Measurements from ENCODE around the gene CCL4.
"Not testable (repeated sequence)": the region's sequence is repeated elsewhere in the genome, so short reads cannot be mapped to it uniquely, and the experiment has no call there.

The CCL4 gene

DNA sequence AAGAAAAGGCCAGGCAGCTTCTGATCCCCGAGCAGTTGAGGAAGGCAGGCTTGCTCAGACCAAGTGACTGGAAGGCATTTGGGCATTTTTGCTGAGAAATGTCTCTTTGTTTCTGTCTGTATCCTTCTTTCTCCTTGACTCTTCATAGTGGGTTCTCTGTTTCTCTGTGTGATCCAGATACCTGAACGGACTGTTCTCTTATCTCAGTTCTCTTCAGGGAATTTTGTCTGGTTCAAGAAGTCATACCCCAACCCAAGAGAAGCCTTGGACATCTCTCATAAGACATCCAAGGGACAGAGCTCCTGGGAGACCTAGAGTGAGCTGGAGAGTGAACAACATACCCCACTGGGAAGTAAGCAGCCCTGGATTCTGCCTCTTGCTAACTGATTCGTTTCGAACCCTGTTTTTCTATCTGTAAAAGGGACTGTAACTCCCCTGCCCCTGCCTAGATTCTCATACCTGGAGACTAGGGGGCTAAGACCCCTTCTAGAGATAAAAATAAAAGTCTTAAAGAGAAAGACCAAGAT is 14.2 kb upstream of the CCL4 start:
- no peak overlapping the region for H3K4me3 ChIP-seq (ENCODE audit: low read depth, low read length)
- TF ChIP-seq, protein P1, sequence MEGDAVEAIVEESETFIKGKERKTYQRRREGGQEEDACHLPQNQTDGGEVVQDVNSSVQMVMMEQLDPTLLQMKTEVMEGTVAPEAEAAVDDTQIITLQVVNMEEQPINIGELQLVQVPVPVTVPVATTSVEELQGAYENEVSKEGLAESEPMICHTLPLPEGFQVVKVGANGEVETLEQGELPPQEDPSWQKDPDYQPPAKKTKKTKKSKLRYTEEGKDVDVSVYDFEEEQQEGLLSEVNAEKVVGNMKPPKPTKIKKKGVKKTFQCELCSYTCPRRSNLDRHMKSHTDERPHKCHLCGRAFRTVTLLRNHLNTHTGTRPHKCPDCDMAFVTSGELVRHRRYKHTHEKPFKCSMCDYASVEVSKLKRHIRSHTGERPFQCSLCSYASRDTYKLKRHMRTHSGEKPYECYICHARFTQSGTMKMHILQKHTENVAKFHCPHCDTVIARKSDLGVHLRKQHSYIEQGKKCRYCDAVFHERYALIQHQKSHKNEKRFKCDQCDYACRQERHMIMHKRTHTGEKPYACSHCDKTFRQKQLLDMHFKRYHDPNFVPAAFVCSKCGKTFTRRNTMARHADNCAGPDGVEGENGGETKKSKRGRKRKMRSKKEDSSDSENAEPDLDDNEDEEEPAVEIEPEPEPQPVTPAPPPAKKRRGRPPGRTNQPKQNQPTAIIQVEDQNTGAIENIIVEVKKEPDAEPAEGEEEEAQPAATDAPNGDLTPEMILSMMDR (IDR thresholded peaks at IDR 0.05; ENCODE audit: low read depth, low read length) = no peak
- in situ Hi-C loops (cut with HindIII; ENCODE audit: low sequenced_read_pairs) = no loop called here
- DNase-seq (ENCODE audit: low read depth, low spot score) = no peak

DNA sequence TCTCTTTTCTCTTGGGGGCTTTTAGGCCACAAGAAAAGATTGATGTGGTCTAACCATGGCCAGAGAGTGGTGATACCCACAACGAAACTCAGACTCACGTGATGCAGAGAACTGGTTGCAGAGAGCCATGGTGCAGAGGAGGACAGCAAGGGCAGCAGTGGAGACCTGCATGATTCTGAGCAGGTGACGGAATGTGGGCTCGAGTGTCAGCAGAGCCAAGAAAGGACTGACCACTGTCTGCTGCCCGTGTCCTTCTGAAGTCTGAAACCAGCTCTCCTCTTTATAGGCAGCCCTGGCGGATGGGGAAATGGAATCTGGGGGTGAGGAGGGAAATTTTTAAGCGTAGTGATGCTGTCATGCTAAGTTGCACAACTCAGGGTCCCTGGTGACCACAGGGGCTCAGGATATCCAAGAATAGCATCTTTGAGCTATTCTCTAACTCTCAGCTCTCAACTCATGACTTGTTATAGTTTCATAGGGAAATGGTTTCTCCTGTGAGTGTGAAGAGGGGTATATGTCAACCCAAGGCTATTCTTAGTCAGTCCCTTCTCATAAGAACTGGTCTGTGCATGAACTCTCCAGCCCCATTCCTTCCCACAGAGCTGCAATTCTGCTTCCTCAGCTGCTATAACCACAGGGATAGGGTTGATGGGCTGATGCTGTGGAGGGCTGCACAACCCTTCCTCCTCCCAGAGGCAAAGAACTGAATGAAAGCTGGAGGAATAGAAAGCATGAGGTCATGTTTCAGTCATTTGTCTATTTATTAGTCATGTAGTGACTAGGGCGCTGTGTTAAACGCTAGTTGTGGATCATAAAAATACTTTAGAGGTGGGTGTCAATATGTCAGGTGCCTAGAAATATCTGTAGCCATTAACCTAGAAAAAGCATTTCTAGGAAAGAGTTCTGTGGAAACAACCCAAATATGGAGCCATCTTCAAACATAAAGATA is 13.5 kb upstream of the CCL4 start, which contains the start of gene CCL3:
CCL3 (minus strand) TSS at position 256 of the 949 bp plus-strand sequence; CDS start at position 171, 85 bp downstream.
- H3K4me3 ChIP-seq (ENCODE audit: low read depth, low read length) = no peak within 1 kb of the TSS
- TF ChIP-seq, protein P1 (IDR thresholded peaks at IDR 0.05; ENCODE audit: low read depth, low read length) = no peak
- peak; percentile 6 for DNase-seq (ENCODE audit: low read depth, low spot score)
- in situ Hi-C loops (cut with HindIII; ENCODE audit: low sequenced_read_pairs) = no loop called here

DNA sequence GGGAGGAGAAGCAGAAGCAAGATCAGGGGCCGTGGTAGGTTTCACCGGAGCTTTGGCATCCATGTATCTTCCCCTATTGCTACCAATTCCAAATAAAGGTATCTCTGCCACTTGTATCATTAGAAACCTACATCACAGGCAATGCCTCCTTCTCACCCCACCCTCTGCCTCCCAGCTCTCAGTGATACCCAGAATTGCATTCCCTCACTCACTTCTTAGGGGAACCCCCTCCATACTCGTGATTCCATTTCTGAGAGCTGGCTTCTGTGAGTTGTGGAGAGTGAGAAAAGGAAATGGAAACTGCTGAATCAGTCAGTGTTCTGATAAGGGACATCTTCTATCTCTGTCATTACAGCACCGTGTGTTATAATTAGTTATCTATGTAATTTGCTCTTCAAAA is 11.4 kb upstream of the CCL4 start:
- DNase-seq (ENCODE audit: low read depth, low spot score) = no peak
- TF ChIP-seq, protein P1 (IDR thresholded peaks at IDR 0.05; ENCODE audit: low read depth, low read length) = no peak
- no peak overlapping the region for H3K4me3 ChIP-seq (ENCODE audit: low read depth, low read length)
- in situ Hi-C loops (cut with HindIII; ENCODE audit: low sequenced_read_pairs) = no loop called here

DNA sequence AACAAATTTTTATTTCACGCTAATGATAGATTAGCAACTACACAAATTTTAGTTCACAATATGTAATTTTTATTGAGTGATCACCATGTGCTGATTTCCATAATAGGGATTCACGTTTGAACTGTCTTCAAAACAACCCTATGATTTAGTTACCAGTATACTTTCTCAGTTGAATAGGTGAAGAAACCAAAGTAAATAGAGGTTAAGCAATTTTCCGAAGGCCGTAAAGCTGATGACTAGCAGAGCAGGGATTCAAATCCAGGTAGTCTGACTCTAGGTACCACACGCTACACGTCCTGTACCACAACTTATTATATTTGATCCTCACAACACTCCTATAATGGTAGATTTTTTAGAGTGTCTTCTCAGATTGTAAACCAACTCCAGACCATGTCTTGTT is 10.9 kb upstream of the CCL4 start:
- DNase-seq (ENCODE audit: low read depth, low spot score); H3K4me3 ChIP-seq (ENCODE audit: low read depth, low read length); in situ Hi-C loops (cut with HindIII; ENCODE audit: low sequenced_read_pairs): not testable (repeated sequence)

DNA sequence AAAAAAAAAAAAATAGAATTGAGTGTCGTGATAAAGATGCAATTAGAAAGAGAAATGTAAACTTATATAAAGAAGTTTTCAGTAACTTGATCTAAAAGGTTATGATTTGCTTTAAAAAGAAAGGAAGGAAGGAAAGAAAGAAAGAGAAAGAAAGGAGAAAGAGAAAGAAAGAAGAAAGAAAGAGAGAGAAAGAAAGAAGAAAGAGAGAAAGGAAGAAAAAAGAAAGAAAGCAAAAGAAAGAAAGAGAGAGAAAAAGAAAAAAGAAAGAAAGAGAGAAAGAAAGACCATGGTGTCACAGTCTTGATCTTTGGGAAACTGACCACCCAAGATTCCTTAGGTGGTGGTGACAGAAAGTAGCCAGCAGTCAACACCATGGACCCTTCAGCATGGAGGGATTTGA is 9.4 kb upstream of the CCL4 start:
- H3K4me3 ChIP-seq (ENCODE audit: low read depth, low read length) = no peak overlapping the region
- TF ChIP-seq, protein P1 (IDR thresholded peaks at IDR 0.05; ENCODE audit: low read depth, low read length) = no peak
- in situ Hi-C loops (cut with HindIII; ENCODE audit: low sequenced_read_pairs) = no loop called here
- no peak for DNase-seq (ENCODE audit: low read depth, low spot score)

DNA sequence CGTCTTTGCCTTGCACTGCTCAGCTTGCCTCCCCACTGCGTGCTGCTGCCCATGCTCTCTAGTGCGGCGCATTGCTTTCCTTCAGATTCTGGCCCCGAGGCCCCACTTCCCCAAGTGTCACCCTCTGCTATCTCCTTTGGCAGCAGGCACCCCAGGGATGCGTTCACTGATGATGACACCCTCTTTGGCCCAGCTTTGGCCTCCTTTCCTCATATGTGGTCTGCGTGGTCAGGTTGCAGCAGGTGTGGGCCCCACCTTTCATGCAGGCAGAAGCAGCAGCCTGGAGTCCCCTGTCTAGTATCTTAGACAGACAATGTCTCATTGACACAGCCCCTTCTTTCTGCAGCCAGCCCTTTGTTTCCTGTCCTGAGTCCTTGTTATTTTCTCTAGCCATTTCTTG is 8.9 kb upstream of the CCL4 start:
- in situ Hi-C loops (cut with HindIII; ENCODE audit: low sequenced_read_pairs) = no loop called here
- TF ChIP-seq, protein P1 (IDR thresholded peaks at IDR 0.05; ENCODE audit: low read depth, low read length) = no peak
- DNase-seq (ENCODE audit: low read depth, low spot score) = no peak
- no peak overlapping the region for H3K4me3 ChIP-seq (ENCODE audit: low read depth, low read length)

DNA sequence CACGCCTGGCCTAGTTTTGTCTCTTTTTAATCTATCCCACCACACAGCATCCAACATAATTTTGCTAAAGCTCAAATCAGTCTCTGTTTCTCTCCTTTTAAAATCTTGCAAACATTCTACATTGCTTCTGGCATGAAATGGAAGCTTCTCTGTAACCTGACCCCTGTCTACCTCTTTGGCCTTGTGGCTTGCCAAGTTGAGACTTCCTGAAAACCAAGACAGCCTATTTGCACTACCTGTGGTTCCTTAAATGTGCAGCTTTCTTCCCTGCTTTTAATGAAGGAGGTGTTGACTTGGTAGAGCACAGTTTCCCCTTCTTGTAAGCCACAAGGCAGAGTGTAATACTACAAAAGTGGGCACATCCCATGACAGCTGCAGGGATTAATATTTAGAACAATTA is 7.6 kb upstream of the CCL4 start:
- DNase-seq (ENCODE audit: low read depth, low spot score) = no peak
- in situ Hi-C loops (cut with HindIII; ENCODE audit: low sequenced_read_pairs) = no loop called here
- no peak overlapping the region for H3K4me3 ChIP-seq (ENCODE audit: low read depth, low read length)
- TF ChIP-seq, protein P1 (IDR thresholded peaks at IDR 0.05; ENCODE audit: low read depth, low read length) = no peak

DNA sequence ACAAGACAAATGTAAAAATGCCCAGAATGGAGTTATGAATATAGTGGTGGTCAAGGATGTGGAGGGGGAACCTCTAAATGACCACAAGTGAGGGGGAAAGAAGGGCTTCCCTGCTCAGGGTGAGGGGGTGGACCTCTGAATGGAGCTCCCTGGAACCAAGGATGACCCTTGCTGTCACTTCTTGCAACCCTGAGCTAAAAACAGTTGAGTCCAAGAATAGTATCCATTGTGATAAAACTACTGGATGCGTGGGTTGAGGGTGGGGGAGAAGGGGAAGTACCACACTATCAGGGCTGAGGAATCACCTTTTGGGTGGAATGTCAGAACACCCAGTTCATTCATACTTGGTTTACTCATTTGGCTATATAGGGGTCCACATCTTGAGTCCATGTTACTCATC is 4.6 kb upstream of the CCL4 start:
- DNase-seq (ENCODE audit: low read depth, low spot score); H3K4me3 ChIP-seq (ENCODE audit: low read depth, low read length); in situ Hi-C loops (cut with HindIII; ENCODE audit: low sequenced_read_pairs): not testable (repeated sequence)

DNA sequence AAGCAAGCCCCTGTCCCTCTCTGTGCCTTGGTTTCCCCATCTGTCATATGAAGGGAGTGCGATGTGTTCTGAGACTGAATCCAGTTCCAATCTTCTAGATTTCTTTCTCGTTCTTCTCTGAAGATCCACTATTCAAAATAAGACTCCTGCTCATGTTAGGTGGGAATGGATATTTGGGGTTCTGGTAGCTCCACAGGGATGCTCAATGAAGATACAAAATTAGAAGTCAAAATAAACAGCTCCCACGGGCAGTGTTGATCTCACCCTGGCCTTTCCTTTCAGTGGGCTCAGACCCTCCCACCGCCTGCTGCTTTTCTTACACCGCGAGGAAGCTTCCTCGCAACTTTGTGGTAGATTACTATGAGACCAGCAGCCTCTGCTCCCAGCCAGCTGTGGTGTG is 619 bp downstream of the CCL4 start:
- in situ Hi-C loops (cut with HindIII; ENCODE audit: low sequenced_read_pairs); DNase-seq (ENCODE audit: low read depth, low spot score); H3K4me3 ChIP-seq (ENCODE audit: low read depth, low read length): not testable (repeated sequence)

Data from astrocyte of the spinal cord (primary cell).